Panc1 (cell line): ENCODE results near the gene ZNF716.

Source experiments
- POLR2AphosphoS5 ChIP-seq: IDR thresholded peaks from 2 replicates; pipeline ENCODE4 v1.6.1; 2012; ENCODE audit warnings: mild to moderate bottlenecking, low read depth, low read length, moderate library complexity
- TF ChIP-seq, protein P1 (sequence below): fragments of 450-650 bp; IDR thresholded peaks from 2 replicates; pipeline ENCODE4 v1.5.1; 2017; ENCODE audit warnings: mild to moderate bottlenecking

DNA sequence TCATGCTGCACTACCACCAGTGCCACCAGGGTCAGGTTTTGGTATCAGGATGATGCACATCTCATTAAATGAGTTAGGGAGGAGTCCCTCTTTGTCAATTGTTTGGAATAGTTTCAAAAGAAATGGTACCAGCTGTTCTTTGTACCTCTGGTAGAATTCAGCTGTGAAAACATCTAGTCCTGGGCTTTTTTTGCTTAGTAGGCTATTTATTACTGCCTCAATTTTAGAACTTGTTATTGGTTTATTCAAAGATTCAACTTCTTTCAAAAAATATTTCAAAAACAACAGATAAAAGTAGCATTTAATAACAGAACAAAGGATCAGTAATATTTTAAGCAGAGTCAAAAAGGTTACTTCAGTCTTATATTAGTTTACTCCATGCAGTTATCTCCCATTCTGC is 6.4 kb upstream of the ZNF716 start:
- TF ChIP-seq, protein P1, sequence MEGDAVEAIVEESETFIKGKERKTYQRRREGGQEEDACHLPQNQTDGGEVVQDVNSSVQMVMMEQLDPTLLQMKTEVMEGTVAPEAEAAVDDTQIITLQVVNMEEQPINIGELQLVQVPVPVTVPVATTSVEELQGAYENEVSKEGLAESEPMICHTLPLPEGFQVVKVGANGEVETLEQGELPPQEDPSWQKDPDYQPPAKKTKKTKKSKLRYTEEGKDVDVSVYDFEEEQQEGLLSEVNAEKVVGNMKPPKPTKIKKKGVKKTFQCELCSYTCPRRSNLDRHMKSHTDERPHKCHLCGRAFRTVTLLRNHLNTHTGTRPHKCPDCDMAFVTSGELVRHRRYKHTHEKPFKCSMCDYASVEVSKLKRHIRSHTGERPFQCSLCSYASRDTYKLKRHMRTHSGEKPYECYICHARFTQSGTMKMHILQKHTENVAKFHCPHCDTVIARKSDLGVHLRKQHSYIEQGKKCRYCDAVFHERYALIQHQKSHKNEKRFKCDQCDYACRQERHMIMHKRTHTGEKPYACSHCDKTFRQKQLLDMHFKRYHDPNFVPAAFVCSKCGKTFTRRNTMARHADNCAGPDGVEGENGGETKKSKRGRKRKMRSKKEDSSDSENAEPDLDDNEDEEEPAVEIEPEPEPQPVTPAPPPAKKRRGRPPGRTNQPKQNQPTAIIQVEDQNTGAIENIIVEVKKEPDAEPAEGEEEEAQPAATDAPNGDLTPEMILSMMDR: no peak
- TF ChIP-seq POLR2AphosphoS5: no peak
